ENCODE results near the gene C1QTNF3. TPM values are rescaled to one million over a fixed set of nuclear protein-coding genes. Genes with fewer than 3 reads are reported as not detected.

C1QTNF3 gene
- total RNA-seq, 4 donors from 2014 or later, result 4.8 to 32.8 (median 18.1) TPM

- 97% methylated on average over 13 of the region's 15 CpGs for whole genome bisulfite sequencing
- no peak for DNase-seq (ENCODE audit: extremely low spot score)
- Histone ChIP-seq H3K36me3 (peaks cover 14 to 32% (median 24%) of the 10 kb centered on the region in 4 donors), H3K27me3 (no peaks in the 10 kb centered on the region), H3K9me3 (no peaks in the 10 kb centered on the region), H3K4me3 (no peak overlapping the region), H3K27ac (replicated peaks in 1 of 4) (no peak overlapping the region), H3K4me1 (no peaks in the 10 kb centered on the region)
- intact Hi-C loops (cut with DNase I), result no loop called here
- TF ChIP-seq POLR2AphosphoS5 (IDR thresholded peaks at IDR 0.05), result no peak
- TF ChIP-seq CTCF (IDR thresholded peaks at IDR 0.05), result no peak
- no peak for TF ChIP-seq POLR2A (IDR thresholded peaks at IDR 0.05; ENCODE audit: low read depth)
- TF ChIP-seq EP300 (IDR thresholded peaks at IDR 0.05), result no peak
Measured at GRCh38 chr5:33984178-33984577, 58.8 kb downstream of the C1QTNF3 start.

- H3K4me3 ChIP-seq, result no peak overlapping the region
- TF ChIP-seq POLR2AphosphoS5 (IDR thresholded peaks at IDR 0.05), result no peak
- no peak for TF ChIP-seq POLR2A (IDR thresholded peaks at IDR 0.05; ENCODE audit: low read depth)
- TF ChIP-seq EP300 (IDR thresholded peaks at IDR 0.05), result no peak
- TF ChIP-seq CTCF (IDR thresholded peaks at IDR 0.05), result no peak
- peaks cover 0 to 6% (median under 1%) of the 10 kb centered on the region in 4 donors for H3K36me3 ChIP-seq
- 64% methylated on average over 8 of the region's 8 CpGs for WGBS
- no peak overlapping the region for H3K27ac ChIP-seq (replicated peaks in 1 of 4)
- no peak for DNase-seq (ENCODE audit: extremely low spot score)
- intact Hi-C loops (cut with DNase I), result no loop called here
- H3K9me3 ChIP-seq, result no peaks in the 10 kb centered on the region
- H3K27me3 ChIP-seq, result no peaks in the 10 kb centered on the region
- no peaks in the 10 kb centered on the region for H3K4me1 ChIP-seq
Measured at GRCh38 chr5:33981408-33982162, 61.4 kb downstream of the C1QTNF3 start.

- H3K4me3 ChIP-seq, result no peak overlapping the region
- H3K27me3 ChIP-seq, result no peaks in the 10 kb centered on the region
- no peaks in the 10 kb centered on the region for H3K36me3 ChIP-seq
- peaks cover 0 to 14% (median 12%) of the 10 kb centered on the region in 4 donors for H3K4me1 ChIP-seq
- TF ChIP-seq CTCF (IDR thresholded peaks at IDR 0.05), result no peak
- TF ChIP-seq POLR2A (IDR thresholded peaks at IDR 0.05; ENCODE audit: low read depth), result no peak
- TF ChIP-seq POLR2AphosphoS5 (IDR thresholded peaks at IDR 0.05), result no peak
- no peak for TF ChIP-seq EP300 (IDR thresholded peaks at IDR 0.05)
- no peaks in the 10 kb centered on the region for H3K9me3 ChIP-seq
- DNase-seq (ENCODE audit: extremely low spot score), result no peak
- 90% methylated on average over 3 of the region's 3 CpGs for WGBS
- intact Hi-C loops (cut with DNase I), result no loop called here
- H3K27ac ChIP-seq (replicated peaks in 1 of 4), result no peak overlapping the region
Measured at GRCh38 chr5:33980030-33980429, 63.0 kb downstream of the C1QTNF3 start.

GRCh38 chr5:33978306-33978705 lies 64.7 kb downstream of the C1QTNF3 start:
- no peak for TF ChIP-seq EP300 (IDR thresholded peaks at IDR 0.05)
- no peak for TF ChIP-seq POLR2AphosphoS5 (IDR thresholded peaks at IDR 0.05)
- TF ChIP-seq POLR2A (IDR thresholded peaks at IDR 0.05; ENCODE audit: low read depth), result no peak
- no peak for TF ChIP-seq CTCF (IDR thresholded peaks at IDR 0.05)
- DNase-seq (ENCODE audit: extremely low spot score), result no peak
- H3K4me3 ChIP-seq, result no peak overlapping the region
- H3K4me1 ChIP-seq, result peaks cover 0 to 14% (median 12%) of the 10 kb centered on the region in 4 donors
- H3K9me3 ChIP-seq, result no peaks in the 10 kb centered on the region
- no peak overlapping the region for H3K27ac ChIP-seq (replicated peaks in 1 of 4)
- no peaks in the 10 kb centered on the region for H3K36me3 ChIP-seq
- WGBS, result 90% methylated on average over 1 of the region's 1 CpG
- intact Hi-C loops (cut with DNase I), result no loop called here
- no peaks in the 10 kb centered on the region for H3K27me3 ChIP-seq

Measured in esophagus muscularis mucosa (tissue), 4 donors.